Colonic mucosa (tissue), 4 donors: Measurements from ENCODE around the gene LRRC15. TPM values are rescaled to one million over a fixed set of nuclear protein-coding genes. Genes with fewer than 3 reads are reported as not detected.

Experiments used
- DNase-seq: peaks from one replicate; pipeline ENCODE4 v3.0.0-alpha.2; 2020
- H3K27ac ChIP-seq: fragments of 200-600 bp; one replicate; pipeline ENCODE4 v1.8.0; 2021
- H3K27me3 ChIP-seq: fragments of 200-600 bp; one replicate; pipeline ENCODE4 v1.8.0; 2021
- H3K36me3 ChIP-seq: fragments of 200-600 bp; one replicate; pipeline ENCODE4 v1.8.0; 2021
- H3K4me1 ChIP-seq: fragments of 200-600 bp; one replicate; pipeline ENCODE4 v1.8.0; 2021; ENCODE audit warnings: mild to moderate bottlenecking
- H3K4me3 ChIP-seq: fragments of 200-600 bp; one replicate; pipeline ENCODE4 v1.8.0; 2021
- H3K9ac ChIP-seq, 2 donors: one replicate each; pipeline ENCODE4 v1.7.0; 2013; ENCODE audit warnings: control low read depth in 2 of 2, low read depth in 2 of 2, low read length in 2 of 2
- H3K9me3 ChIP-seq: fragments of 200-600 bp; one replicate; pipeline ENCODE4 v1.8.0; 2021
- CTCF ChIP-seq: fragments of 200-600 bp; IDR thresholded peaks from one replicate; pipeline ENCODE4 v1.8.0; 2022; ENCODE audit warnings: antibody characterized with exemption, mild to moderate bottlenecking
- intact Hi-C: fragments of 100-400 bp; cut with DNase I; formaldehyde crosslinking; loops from one replicate; pipeline ENCODE4 v1.14.1; 2022
- total RNA-seq, 2 donors: library from RNA; stranded (reverse); fragmentation: NEBNext Ultra II Directional in 1 of 2; extraction: Animal tissue kit (Norgen Biotek cat#: 25700) in 1 of 2; gene quantifications; one replicate each; pipeline ENCODE4 v1.2.1, GENCODE V29; 2021
- donor health status: healthy.
- donor health status: DM: no; HTN: no; CAD: no.
- donor health status: DM: no; HTN: no; CAD: no.

LRRC15 gene
- total RNA-seq, 2 donors from 2014 or later = 0.32 to 0.89 TPM

GRCh38 chr3:194342861-194343560 lies 26.5 kb downstream of the LRRC15 start:
- Histone ChIP-seq H3K4me3 (no peak overlapping the region), H3K4me1 (no peaks in the 10 kb centered on the region), H3K9ac (no peak overlapping the region), H3K27me3 (no peaks in the 10 kb centered on the region), H3K36me3 (no peaks in the 10 kb centered on the region), H3K27ac (no peak overlapping the region), H3K9me3 (no peaks in the 10 kb centered on the region)
- no peak for TF ChIP-seq CTCF
- no peak for DNase-seq
- intact Hi-C loops = no loop called here

GRCh38 chr3:194340757-194341400 lies 28.7 kb downstream of the LRRC15 start:
- Histone ChIP-seq H3K4me1 (no peaks in the 10 kb centered on the region), H3K4me3 (no peak overlapping the region), H3K27ac (no peak overlapping the region), H3K36me3 (no peaks in the 10 kb centered on the region), H3K9ac (no peak overlapping the region), H3K27me3 (no peaks in the 10 kb centered on the region), H3K9me3 (no peaks in the 10 kb centered on the region)
- DNase-seq = no peak
- intact Hi-C loops = no loop called here
- no peak for TF ChIP-seq CTCF

GRCh38 chr3:194339840-194340239 lies 29.7 kb downstream of the LRRC15 start:
- intact Hi-C loops = loop anchor here (10.0 kb wide), 1 partner anchor 235 kb away; no protein-coding TSS in a partner anchor
- no peak overlapping the region for H3K27ac ChIP-seq
- no peaks in the 10 kb centered on the region for H3K27me3 ChIP-seq
- no peak overlapping the region for H3K9ac ChIP-seq
- no peaks in the 10 kb centered on the region for H3K36me3 ChIP-seq
- DNase-seq = no peak
- no peak for TF ChIP-seq CTCF
- H3K9me3 ChIP-seq = no peaks in the 10 kb centered on the region
- no peak overlapping the region for H3K4me3 ChIP-seq
- no peaks in the 10 kb centered on the region for H3K4me1 ChIP-seq

- no peaks in the 10 kb centered on the region for H3K27me3 ChIP-seq
- no peaks in the 10 kb centered on the region for H3K9me3 ChIP-seq
- intact Hi-C loops = loop anchor here (10.0 kb wide), 1 partner anchor 235 kb away; no protein-coding TSS in a partner anchor
- no peaks in the 10 kb centered on the region for H3K4me1 ChIP-seq
- H3K9ac ChIP-seq = no peak overlapping the region
- H3K36me3 ChIP-seq = no peaks in the 10 kb centered on the region
- TF ChIP-seq CTCF = no peak
- H3K4me3 ChIP-seq = no peak overlapping the region
- no peak overlapping the region for H3K27ac ChIP-seq
- no peak for DNase-seq
These were observed 30.2 kb downstream of the LRRC15 start for GRCh38 chr3:194339356-194339755.

- no peak overlapping the region for H3K9ac ChIP-seq
- H3K27ac ChIP-seq = no peak overlapping the region
- H3K4me1 ChIP-seq = no peaks in the 10 kb centered on the region
- H3K4me3 ChIP-seq = no peak overlapping the region
- no peak for TF ChIP-seq CTCF
- no peaks in the 10 kb centered on the region for H3K36me3 ChIP-seq
- peaks cover 4% of the 10 kb centered on the region for H3K27me3 ChIP-seq
- no peaks in the 10 kb centered on the region for H3K9me3 ChIP-seq
- DNase-seq = no peak
- intact Hi-C loops = loop anchor here (10.0 kb wide), 1 partner anchor 237 kb away; no protein-coding TSS in a partner anchor
These were observed 31.4 kb downstream of the LRRC15 start for GRCh38 chr3:194337965-194338753.
